Endometrial microvascular endothelial cells (primary cell): Measurements from ENCODE around the gene WRAP53. TPM values are rescaled to one million over a fixed set of nuclear protein-coding genes. Genes with fewer than 3 reads are reported as not detected.

Experiments used
- in situ Hi-C: cut with HindIII; loops from 2 replicates; pipeline ENCODE4 v1.10.0; 2017; ENCODE audit warnings: low sequenced_read_pairs, low pct_unique_long_range_greater_than_20kb; ENCODE audit errors: inconsistent ontology term
- total RNA-seq: library from RNA; depleted of rRNA; stranded (reverse); fragments of >200 nt; gene quantifications from one replicate; pipeline ENCODE4 v1.2.3, GENCODE V29; 2015; ENCODE audit errors: inconsistent ontology term

WRAP53 gene
- total RNA-seq, 1 donor from 2014 or later: 24.4 TPM

- in situ Hi-C loops: no loop called here
Measured at GRCh38 chr17:7706631-7707354, 18.5 kb downstream of the WRAP53 start.

GRCh38 chr17:7707446-7707845 is 19.2 kb downstream of the WRAP53 start:
- in situ Hi-C loops: no loop called here

GRCh38 chr17:7707858-7708750 is 19.8 kb downstream of the WRAP53 start:
- in situ Hi-C loops: no loop called here

DNA sequence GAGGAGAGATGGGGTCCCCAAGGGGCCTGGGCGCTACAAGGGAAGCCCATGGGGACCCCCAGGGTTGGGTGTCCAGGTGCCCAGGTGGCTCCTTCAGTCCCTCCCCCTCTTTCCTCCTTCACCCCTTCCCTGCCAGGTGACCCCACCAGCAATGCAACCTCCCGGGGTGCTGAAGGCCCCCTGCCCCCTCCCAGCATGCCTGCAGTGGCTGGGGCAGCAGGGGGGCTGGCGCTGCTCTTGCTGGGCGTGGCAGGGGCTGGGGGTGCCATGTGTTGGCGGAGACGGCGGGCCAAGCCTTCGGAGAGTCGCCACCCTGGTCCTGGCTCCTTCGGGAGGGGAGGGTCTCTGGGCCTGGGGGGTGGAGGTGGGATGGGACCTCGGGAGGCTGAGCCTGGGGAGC is 20.8 kb downstream of the WRAP53 start:
- in situ Hi-C loops: no loop called here

- in situ Hi-C loops: no loop called here
Measured at GRCh38 chr17:7710301-7710700, 22.0 kb downstream of the WRAP53 start.

DNA sequence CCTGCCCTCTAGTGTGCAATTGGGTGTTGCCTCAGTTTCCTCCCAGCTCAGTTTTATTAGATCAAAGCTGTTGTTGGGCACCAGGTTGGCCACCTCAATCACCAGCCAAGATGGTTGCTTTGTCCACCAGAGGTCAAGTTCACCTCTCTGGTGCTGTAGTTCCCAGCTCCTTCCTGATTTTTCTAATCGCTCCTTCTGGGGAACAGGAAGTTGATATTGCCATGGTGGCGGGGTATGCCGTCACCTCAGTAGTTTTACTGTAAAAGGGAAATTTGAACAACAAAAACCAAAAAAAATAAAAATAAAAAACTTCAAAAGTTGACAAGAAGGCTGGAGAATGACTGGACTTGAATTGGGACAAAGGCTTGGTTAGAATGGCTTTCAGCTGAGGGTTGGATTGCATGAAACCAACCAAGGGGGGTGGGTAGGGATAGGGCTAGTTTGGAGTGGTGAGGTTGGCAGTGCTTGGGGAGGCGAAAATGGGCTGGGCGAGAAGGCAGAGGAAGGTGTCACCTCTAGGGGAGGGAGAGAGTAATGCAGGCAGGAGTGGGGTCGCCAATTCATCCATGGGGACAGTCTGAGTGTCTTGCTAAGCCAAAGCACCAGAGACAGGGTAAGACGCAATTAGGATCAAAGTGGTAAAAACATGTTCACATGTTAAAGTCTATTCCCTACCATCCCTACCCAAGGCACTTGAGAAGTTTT is 22.9 kb downstream of the WRAP53 start:
- in situ Hi-C loops: no loop called here

DNA sequence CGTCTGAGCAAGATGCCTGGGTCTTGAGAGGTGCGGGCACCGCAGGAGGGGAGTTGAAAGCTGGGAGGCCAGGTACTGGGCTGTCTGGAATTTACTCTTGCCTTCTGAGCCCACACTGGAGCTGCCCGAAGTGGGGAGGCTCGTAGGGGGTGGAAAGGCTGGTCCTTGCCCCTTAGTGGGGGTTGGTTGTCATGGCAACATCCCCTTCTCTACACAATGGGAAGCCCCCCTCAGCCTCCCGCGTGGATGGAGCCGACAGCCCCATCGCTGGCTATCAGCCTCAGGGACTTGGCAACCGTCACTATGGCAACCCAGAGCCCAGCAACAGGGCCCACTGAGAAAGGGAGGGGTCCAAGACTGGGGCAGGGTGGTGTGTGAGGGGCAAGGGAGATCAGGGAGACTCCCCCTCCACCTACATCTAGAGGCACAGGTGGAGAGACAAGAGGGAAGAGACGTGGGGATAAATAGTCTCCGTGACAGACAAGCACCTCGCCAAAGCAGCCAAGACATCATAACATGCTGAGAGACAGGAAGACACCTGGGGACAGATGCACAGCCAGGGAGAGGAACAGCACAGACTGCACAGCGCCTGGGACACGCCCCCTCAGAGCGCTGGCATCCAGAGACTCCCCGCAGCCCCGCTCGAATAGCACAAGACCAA is 24.0 kb downstream of the WRAP53 start:
- in situ Hi-C loops: no loop called here

DNA sequence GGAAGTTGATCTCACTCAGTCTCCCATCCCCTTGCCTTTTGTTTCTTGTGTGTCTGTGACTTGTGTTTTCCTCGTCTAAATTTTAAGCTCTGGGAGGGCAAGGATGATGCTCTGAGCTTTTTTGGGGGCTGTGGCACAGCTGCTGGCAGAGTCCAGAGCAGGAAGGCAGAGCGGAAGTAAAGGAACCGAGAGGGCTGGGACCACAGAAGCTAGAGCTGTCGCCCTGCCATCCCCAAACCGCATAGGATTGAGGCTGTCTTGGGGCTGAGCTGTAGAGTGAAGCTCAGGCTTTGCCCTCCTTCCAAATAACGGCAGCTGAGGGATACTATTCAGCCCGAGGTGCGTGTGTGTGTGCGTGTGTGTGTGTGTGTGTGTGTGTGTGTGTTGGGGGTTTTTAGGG is 25.5 kb downstream of the WRAP53 start:
- in situ Hi-C loops: no loop called here

DNA sequence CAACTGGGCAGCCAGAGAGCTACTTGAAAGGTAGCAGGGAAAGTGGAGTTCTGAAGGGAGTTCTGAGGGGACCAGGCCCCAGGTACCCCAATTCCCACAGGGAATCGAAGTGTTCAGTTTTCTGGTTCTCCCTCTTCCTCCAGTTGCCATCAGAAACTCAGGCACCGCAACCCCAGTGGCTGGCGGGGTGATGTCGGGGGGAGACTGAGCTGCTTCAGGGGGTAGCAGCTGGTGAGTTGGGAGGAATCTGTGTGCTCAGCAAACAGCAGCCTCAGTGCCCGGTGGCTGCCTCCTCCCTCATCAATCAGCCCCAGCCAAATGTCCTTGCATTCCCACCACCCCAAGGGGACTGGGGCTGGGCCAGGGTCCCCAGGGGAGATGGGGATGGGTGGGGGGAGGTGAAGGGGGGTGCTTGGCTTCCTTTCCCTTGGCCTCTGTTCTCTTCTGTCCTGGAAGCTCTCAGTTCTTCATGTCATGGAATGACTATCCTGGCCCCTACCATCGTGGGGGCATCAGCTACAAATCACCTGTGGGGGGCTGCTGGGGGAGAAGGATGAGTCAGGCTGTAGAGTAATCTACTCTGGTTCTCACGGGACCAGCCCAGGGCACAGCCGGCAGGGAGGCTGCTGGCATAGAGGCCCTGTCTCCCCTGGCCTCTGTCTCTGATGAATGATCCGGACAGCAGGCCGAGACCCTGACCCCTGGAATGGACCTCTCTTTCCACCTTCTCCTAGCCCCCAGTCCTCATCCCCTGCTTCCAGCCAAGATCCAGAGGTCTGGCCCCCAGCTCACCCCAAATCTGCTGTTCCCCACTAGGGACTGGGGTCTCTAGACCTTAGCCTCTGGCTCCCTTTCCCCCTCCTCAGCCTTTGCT is 26.7 kb downstream of the WRAP53 start:
- in situ Hi-C loops: no loop called here

- in situ Hi-C loops: no loop called here
Measured at GRCh38 chr17:7715936-7716886, 27.9 kb downstream of the WRAP53 start.

- in situ Hi-C loops: no loop called here
Measured at GRCh38 chr17:7716901-7717755, 28.9 kb downstream of the WRAP53 start, which contains the start of gene DNAH2. DNAH2 (plus strand) TSS chr17:7717744; CDS start chr17:7719735, 1,991 bp downstream.

DNA sequence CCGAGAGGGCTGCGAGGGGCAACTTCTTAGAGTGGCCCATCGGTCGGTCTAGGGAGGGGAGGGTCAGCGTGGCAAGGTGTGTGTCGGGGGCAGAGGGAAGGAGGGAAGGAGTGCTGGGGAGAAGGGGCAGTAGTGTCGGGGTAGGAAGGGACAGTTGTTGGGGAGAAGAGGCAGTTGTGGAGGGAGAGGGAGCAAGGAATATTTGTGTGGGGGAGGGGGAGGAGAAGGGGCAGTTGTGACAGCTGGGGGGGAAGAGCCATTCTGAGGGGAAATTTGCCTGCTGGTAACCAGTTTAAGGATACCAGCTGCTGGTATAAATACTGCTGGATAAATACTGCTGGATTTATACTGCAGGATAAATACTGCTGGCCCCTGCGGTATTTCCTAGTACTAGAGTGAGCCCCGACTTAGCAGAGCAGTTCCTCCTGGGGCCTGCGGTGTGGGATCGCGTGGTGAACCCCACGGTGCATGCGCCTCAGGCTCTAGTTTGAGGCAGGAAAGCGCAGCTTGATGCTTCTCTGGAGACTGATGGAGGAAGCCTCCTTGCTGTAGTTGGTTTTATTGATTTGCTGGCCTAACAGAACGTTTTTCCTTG is 29.6 kb downstream of the WRAP53 start:
- in situ Hi-C loops: no loop called here

GRCh38 chr17:7719661-7720060 is 31.4 kb downstream of the WRAP53 start:
- in situ Hi-C loops: no loop called here

GRCh38 chr17:7720125-7720524 is 31.8 kb downstream of the WRAP53 start:
- in situ Hi-C loops: no loop called here

DNA sequence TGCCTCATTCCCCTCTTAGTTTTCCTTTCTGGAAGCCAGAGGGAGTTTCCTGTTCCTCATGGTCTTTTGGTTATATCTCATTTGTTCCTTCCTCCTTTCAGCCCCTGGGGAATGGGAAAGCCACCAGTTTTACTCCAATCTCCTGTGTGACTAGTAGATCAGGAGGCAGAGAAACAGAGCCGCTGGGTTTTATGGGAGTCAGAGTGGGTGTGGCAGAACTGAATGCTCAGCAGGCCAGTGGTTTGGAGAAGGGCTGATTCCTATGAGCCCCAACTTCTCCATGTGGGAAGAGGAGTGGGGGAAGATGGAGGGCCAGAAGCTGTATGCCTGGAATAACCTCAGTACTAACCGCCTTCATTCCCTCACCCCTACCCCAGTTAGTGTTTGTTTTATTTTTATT is 33.3 kb downstream of the WRAP53 start:
- in situ Hi-C loops: no loop called here

- in situ Hi-C loops: no loop called here
Measured at GRCh38 chr17:7727886-7728285, 39.6 kb downstream of the WRAP53 start.
